ENCODE results near the gene DR1. TPM values are rescaled to one million over a fixed set of nuclear protein-coding genes. Genes with fewer than 3 reads are reported as not detected.

The DR1 gene
- total RNA-seq, 1 experiment from 2014 or later, result 104 TPM

GRCh38 chr1:93338387-93339146 lies 7.1 kb upstream of the DR1 start:
- CTCF ChIA-PET, result interaction anchor here (0.6 to 2.0 kb wide), 6 partner anchors 12 to 279 kb away, joined by 3 to 8 read pairs (median 4); no protein-coding TSS in a partner anchor
- no peaks in the 10 kb centered on the region for H3K27me3 Mint-ChIP-seq (ENCODE audit: insufficient read depth, unreplicated experiment)
- intact Hi-C loops (cut with micrococcal nuclease), result no loop called here
- H3K4me1 Mint-ChIP-seq (ENCODE audit: insufficient read depth, unreplicated experiment), result peaks cover 22% of the 10 kb centered on the region
- TF ChIP-seq CTCF (IDR thresholded peaks at IDR 0.05; ENCODE audit: unreplicated experiment), result no peak
- H3K4me3 Mint-ChIP-seq (ENCODE audit: unreplicated experiment), result peak overlapping the region; percentile 28
- TSS peak; percentile 1 for BruUV-seq (replicated peaks)
- H3K9me3 Mint-ChIP-seq (ENCODE audit: unreplicated experiment), result no peaks in the 10 kb centered on the region
- DNase-seq (ENCODE audit: unreplicated experiment), result peak; percentile 85
- peaks cover 6% of the 10 kb centered on the region for H3K36me3 Mint-ChIP-seq (ENCODE audit: insufficient read depth, unreplicated experiment)
- POLR2A ChIA-PET, result interaction anchor here (0.7 to 29.5 kb wide), 15 partner anchors 7 to 1298 kb away, joined by 3 to 750 read pairs (median 5); partner anchors contain the start of genes DNTTIP2, DR1, FNBP1L and MTF2
- peak overlapping the region; percentile 87 for H3K27ac Mint-ChIP-seq (ENCODE audit: low read depth, unreplicated experiment)

- peak overlapping the region; percentile 28 for H3K4me3 Mint-ChIP-seq (ENCODE audit: unreplicated experiment)
- no peak for DNase-seq (ENCODE audit: unreplicated experiment)
- BruUV-seq (replicated peaks), result no TSS peak
- POLR2A ChIA-PET, result interaction anchor here (1.0 to 29.5 kb wide), 12 partner anchors 7 to 540 kb away, joined by 3 to 750 read pairs (median 6); partner anchors contain the start of genes DNTTIP2, DR1, FNBP1L and MTF2
- H3K36me3 Mint-ChIP-seq (ENCODE audit: insufficient read depth, unreplicated experiment), result peaks cover 6% of the 10 kb centered on the region
- no peaks in the 10 kb centered on the region for H3K27me3 Mint-ChIP-seq (ENCODE audit: insufficient read depth, unreplicated experiment)
- H3K9me3 Mint-ChIP-seq (ENCODE audit: unreplicated experiment), result no peaks in the 10 kb centered on the region
- peaks cover 22% of the 10 kb centered on the region for H3K4me1 Mint-ChIP-seq (ENCODE audit: insufficient read depth, unreplicated experiment)
- H3K27ac Mint-ChIP-seq (ENCODE audit: low read depth, unreplicated experiment), result peak overlapping the region; percentile 87
- CTCF ChIA-PET, result interaction anchor here (0.8 to 2.0 kb wide), 5 partner anchors 14 to 278 kb away, joined by 3 to 6 read pairs (median 5); no protein-coding TSS in a partner anchor
- TF ChIP-seq CTCF (IDR thresholded peaks at IDR 0.05; ENCODE audit: unreplicated experiment), result no peak
- intact Hi-C loops (cut with micrococcal nuclease), result no loop called here
These were observed 6.5 kb upstream of the DR1 start for GRCh38 chr1:93339171-93339697.

GRCh38 chr1:93340090-93340489 lies 5.6 kb upstream of the DR1 start:
- no peaks in the 10 kb centered on the region for H3K9me3 Mint-ChIP-seq (ENCODE audit: unreplicated experiment)
- TF ChIP-seq CTCF (IDR thresholded peaks at IDR 0.05; ENCODE audit: unreplicated experiment), result no peak
- ChIA-PET POLR2A (interaction anchor here (1.4 to 29.5 kb wide), 6 partner anchors 6 to 506 kb away, joined by 5 to 750 read pairs (median 16); partner anchors contain the start of genes DR1, FNBP1L and MTF2), CTCF (no interaction called here)
- H3K4me3 Mint-ChIP-seq (ENCODE audit: unreplicated experiment), result no peak overlapping the region
- DNase-seq (ENCODE audit: unreplicated experiment), result no peak
- intact Hi-C loops (cut with micrococcal nuclease), result loop anchor here (10.0 kb wide), 1 partner anchor 155 kb away; the partner anchor contains the start of genes CCDC18 and TMED5
- peaks cover 6% of the 10 kb centered on the region for H3K36me3 Mint-ChIP-seq (ENCODE audit: insufficient read depth, unreplicated experiment)
- no peak overlapping the region for H3K27ac Mint-ChIP-seq (ENCODE audit: low read depth, unreplicated experiment)
- H3K4me1 Mint-ChIP-seq (ENCODE audit: insufficient read depth, unreplicated experiment), result peaks cover 22% of the 10 kb centered on the region
- H3K27me3 Mint-ChIP-seq (ENCODE audit: insufficient read depth, unreplicated experiment), result no peaks in the 10 kb centered on the region
- BruUV-seq (replicated peaks), result no TSS peak

GRCh38 chr1:93344484-93344883 lies 1.2 kb upstream of the DR1 start:
- no peaks in the 10 kb centered on the region for H3K9me3 Mint-ChIP-seq (ENCODE audit: unreplicated experiment)
- BruUV-seq (replicated peaks), result no TSS peak
- H3K4me3 Mint-ChIP-seq (ENCODE audit: unreplicated experiment), result peak overlapping the region; percentile 98
- POLR2A ChIA-PET, result interaction anchor here (0.6 to 23.9 kb wide), 8 partner anchors 12 to 383 kb away, joined by 3 to 750 read pairs (median 11); partner anchors contain the start of gene FNBP1L
- intact Hi-C loops (cut with micrococcal nuclease), result loop anchor here (10.0 kb wide), 1 partner anchor 160 kb away; the partner anchor contains the start of genes CCDC18 and TMED5
- H3K27ac Mint-ChIP-seq (ENCODE audit: low read depth, unreplicated experiment), result peak overlapping the region; percentile 98
- TF ChIP-seq CTCF (IDR thresholded peaks at IDR 0.05; ENCODE audit: unreplicated experiment), result no peak
- H3K36me3 Mint-ChIP-seq (ENCODE audit: insufficient read depth, unreplicated experiment), result peaks cover 10% of the 10 kb centered on the region
- H3K4me1 Mint-ChIP-seq (ENCODE audit: insufficient read depth, unreplicated experiment), result peaks cover 2% of the 10 kb centered on the region
- CTCF ChIA-PET, result interaction anchor here (1.4 to 2.7 kb wide), 4 partner anchors 8 to 40 kb away, joined by 4 to 15 read pairs (median 6); no protein-coding TSS in a partner anchor
- no peak for DNase-seq (ENCODE audit: unreplicated experiment)
- H3K27me3 Mint-ChIP-seq (ENCODE audit: insufficient read depth, unreplicated experiment), result no peaks in the 10 kb centered on the region
